ENCODE results near the gene ABHD8.

The ABHD8 gene

DNA sequence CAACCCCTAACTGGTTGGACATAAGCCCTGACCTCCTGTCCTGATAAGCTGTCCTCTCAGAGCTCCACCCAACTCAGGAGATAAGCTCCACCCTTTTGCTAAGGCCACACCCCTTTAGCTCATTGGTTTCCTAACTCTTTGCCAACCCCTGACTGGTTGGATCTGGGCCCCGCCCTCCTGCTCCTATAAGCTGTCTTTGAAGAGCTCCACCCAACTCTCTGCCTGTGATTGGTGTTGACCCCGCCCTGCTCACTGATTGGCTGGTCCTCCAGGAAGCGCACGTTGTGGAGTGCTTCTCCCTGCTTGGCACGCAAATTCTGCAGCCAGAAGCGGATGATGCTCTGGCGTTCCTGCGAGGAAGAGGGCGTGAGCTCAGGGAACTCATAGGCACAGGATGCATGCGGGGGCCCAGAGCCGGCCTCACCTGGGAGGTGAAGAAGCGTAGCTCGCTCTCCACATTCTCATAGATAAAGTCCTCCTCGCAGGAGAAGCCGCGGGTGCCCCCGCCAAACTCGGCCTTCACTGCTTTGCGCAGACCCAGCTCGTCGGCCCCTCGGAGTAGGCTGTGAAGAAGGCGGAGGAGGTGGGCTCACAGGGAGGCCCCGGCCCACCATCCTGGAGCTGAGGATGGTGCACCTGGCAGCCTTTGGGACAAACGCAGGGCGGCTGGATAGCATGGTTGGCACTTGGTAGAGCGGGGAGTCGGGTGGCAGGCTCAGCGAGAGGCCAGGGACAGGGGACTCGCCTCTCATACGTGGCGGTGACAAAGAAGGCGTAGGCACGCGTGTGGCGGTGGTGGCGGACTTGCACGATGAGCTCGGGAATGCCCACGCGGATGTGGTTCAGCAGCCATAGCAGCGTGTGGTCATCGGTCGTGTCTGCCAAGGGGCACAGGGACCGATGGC is 29.7 kb upstream of the ABHD8 start:
- Histone ChIP-seq H3K36me3 (replicated peaks; ENCODE audit: insufficient read depth, low read length) (no peaks in the 10 kb centered on the region), H3F3A (ENCODE audit: insufficient read depth, low read length) (peaks cover 18% of the 10 kb centered on the region), H3K9me3 (replicated peaks; ENCODE audit: insufficient read depth, low read length) (no peaks in the 10 kb centered on the region), H3K27me3 (replicated peaks; ENCODE audit: insufficient read depth, low read length) (peaks cover 31% of the 10 kb centered on the region), H3K79me2 (ENCODE audit: low read length) (peaks cover 1% of the 10 kb centered on the region), H4K20me1 (ENCODE audit: insufficient read depth, low read length) (no peaks in the 10 kb centered on the region), H3K4me1 (ENCODE audit: low read length) (0 out of 2 replicates have a peak, but pooled peaks cover 5% of the 10 kb centered on the region), H3K27ac (ENCODE audit: low read length) (no peak overlapping the region), H3K4me3 (ENCODE audit: low read length) (no peak overlapping the region), H2AFZ (ENCODE audit: low read length) (no peak overlapping the region), H3K9me2 (replicated peaks; ENCODE audit: insufficient read depth, low read length) (no peaks in the 10 kb centered on the region), H3K9ac (ENCODE audit: low read length) (no peak overlapping the region), H3K4me2 (ENCODE audit: low read depth, low read length) (no peak overlapping the region)
- peak; percentile 37 for DNase-seq
- TF ChIP-seq EZH2phosphoT487 (IDR thresholded peaks at IDR 0.05; ENCODE audit: low read length) (no peak), EZH2 (optimal IDR thresholded peaks at IDR 0.05; ENCODE audit: low read depth, low read length) (no peak)
- TF ChIP-seq, protein P1, sequence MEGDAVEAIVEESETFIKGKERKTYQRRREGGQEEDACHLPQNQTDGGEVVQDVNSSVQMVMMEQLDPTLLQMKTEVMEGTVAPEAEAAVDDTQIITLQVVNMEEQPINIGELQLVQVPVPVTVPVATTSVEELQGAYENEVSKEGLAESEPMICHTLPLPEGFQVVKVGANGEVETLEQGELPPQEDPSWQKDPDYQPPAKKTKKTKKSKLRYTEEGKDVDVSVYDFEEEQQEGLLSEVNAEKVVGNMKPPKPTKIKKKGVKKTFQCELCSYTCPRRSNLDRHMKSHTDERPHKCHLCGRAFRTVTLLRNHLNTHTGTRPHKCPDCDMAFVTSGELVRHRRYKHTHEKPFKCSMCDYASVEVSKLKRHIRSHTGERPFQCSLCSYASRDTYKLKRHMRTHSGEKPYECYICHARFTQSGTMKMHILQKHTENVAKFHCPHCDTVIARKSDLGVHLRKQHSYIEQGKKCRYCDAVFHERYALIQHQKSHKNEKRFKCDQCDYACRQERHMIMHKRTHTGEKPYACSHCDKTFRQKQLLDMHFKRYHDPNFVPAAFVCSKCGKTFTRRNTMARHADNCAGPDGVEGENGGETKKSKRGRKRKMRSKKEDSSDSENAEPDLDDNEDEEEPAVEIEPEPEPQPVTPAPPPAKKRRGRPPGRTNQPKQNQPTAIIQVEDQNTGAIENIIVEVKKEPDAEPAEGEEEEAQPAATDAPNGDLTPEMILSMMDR (IDR thresholded peaks at IDR 0.05; ENCODE audit: low read length): no peak

DNA sequence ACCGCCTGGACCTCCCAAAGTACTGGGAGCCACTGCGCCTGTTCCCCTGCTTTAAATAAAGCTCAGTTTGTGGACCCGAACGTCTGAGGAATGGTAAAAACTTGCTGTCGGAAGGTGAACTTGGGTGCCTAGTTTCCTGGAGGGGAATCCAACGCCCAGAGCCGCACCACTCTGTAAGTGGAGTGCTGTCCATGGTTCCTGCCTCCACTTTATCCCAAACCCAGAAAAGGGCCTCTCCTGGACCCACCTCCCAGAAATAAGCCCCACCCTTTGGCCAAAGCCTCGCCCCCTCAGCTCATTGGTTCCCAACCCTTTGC is 29.1 kb upstream of the ABHD8 start:
- no peak overlapping the region for H3K27ac ChIP-seq (ENCODE audit: low read length)
- 0 out of 2 replicates have a peak, but pooled peaks cover 5% of the 10 kb centered on the region for H3K4me1 ChIP-seq (ENCODE audit: low read length)

DNA sequence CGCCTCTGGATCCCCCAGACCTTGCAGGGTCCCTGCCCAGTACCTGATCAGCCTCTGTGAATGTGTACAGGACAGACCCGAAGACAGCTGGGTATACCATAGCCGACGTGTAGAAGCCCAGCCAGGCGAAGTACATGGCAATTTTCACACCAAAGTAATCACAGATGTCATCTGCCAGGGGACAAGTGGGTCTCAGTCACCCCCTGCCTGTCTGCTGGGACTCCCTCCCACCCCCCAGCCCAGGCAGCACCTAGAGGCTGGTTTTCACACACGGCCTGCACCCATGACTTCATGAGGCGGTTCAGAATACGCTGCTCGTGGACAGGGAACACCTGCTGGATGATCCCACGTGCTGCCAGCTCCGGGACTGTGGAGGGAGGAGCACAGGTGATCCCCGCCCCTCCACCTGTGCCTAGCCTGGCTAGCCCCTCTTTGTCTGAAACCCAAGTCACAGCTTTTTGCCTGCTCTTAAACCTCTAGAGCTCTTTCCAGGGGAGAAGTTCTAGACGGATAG is 27.9 kb upstream of the ABHD8 start:
- 0 out of 2 replicates have a peak, but pooled peaks cover 5% of the 10 kb centered on the region for H3K4me1 ChIP-seq (ENCODE audit: low read length)
- no peak overlapping the region for H3K9ac ChIP-seq (ENCODE audit: low read length)
- H3F3A ChIP-seq (ENCODE audit: insufficient read depth, low read length): peaks cover 10% of the 10 kb centered on the region
- no peaks in the 10 kb centered on the region for H3K9me3 ChIP-seq (replicated peaks; ENCODE audit: insufficient read depth, low read length)
- H3K27me3 ChIP-seq (replicated peaks; ENCODE audit: insufficient read depth, low read length): peaks cover 38% of the 10 kb centered on the region
- no peak overlapping the region for H3K4me2 ChIP-seq (ENCODE audit: low read depth, low read length)
- H3K9me2 ChIP-seq (replicated peaks; ENCODE audit: insufficient read depth, low read length): no peaks in the 10 kb centered on the region
- no peaks in the 10 kb centered on the region for H3K79me2 ChIP-seq (ENCODE audit: low read length)
- H4K20me1 ChIP-seq (ENCODE audit: insufficient read depth, low read length): no peaks in the 10 kb centered on the region
- no peak overlapping the region for H2AFZ ChIP-seq (ENCODE audit: low read length)
- DNase-seq: no peak
- H3K4me3 ChIP-seq (ENCODE audit: low read length): no peak overlapping the region
- H3K27ac ChIP-seq (ENCODE audit: low read length): no peak overlapping the region
- H3K36me3 ChIP-seq (replicated peaks; ENCODE audit: insufficient read depth, low read length): no peaks in the 10 kb centered on the region
- TF ChIP-seq, protein P1 (IDR thresholded peaks at IDR 0.05; ENCODE audit: low read length): no peak
- no peak for TF ChIP-seq EZH2 (optimal IDR thresholded peaks at IDR 0.05; ENCODE audit: low read depth, low read length)
- TF ChIP-seq EZH2phosphoT487 (IDR thresholded peaks at IDR 0.05; ENCODE audit: low read length): no peak

More for the DNA sequence above, 29.1 kb upstream of the ABHD8 start:
- Histone ChIP-seq H3K4me2 (ENCODE audit: low read depth, low read length) (no peak overlapping the region), H3K4me3 (ENCODE audit: low read length) (no peak overlapping the region), H3K9me3 (replicated peaks; ENCODE audit: insufficient read depth, low read length) (no peaks in the 10 kb centered on the region), H2AFZ (ENCODE audit: low read length) (no peak overlapping the region), H3K79me2 (ENCODE audit: low read length) (no peaks in the 10 kb centered on the region), H3K9me2 (replicated peaks; ENCODE audit: insufficient read depth, low read length) (no peaks in the 10 kb centered on the region), H3K27me3 (replicated peaks; ENCODE audit: insufficient read depth, low read length) (peaks cover 38% of the 10 kb centered on the region), H4K20me1 (ENCODE audit: insufficient read depth, low read length) (no peaks in the 10 kb centered on the region), H3K36me3 (replicated peaks; ENCODE audit: insufficient read depth, low read length) (no peaks in the 10 kb centered on the region), H3K9ac (ENCODE audit: low read length) (no peak overlapping the region), H3F3A (ENCODE audit: insufficient read depth, low read length) (peaks cover 18% of the 10 kb centered on the region)
- no peak for TF ChIP-seq EZH2phosphoT487 (IDR thresholded peaks at IDR 0.05; ENCODE audit: low read length)
- no peak for TF ChIP-seq EZH2 (optimal IDR thresholded peaks at IDR 0.05; ENCODE audit: low read depth, low read length)
- TF ChIP-seq, protein P1 (IDR thresholded peaks at IDR 0.05; ENCODE audit: low read length): no peak
- no peak for DNase-seq
